GM18498 (cell line): ENCODE results near the gene AGFG1.
A peak's percentile ranks its signal among the peaks of the same experiment; 100 is the strongest.

ENCODE experiments used
- ATAC-seq: cut with Tn5 transposase; IDR thresholded peaks from one replicate; pipeline ENCODE4 v1.9.1; 2021; ENCODE audit warnings: mild to moderate bottlenecking, moderate library complexity; ENCODE audit not compliant: unreplicated experiment

The AGFG1 gene

GRCh38 chr2:227471924-227472264 lies at the start of gene AGFG1:
AGFG1 (plus strand) TSS chr2:227472156; CDS start chr2:227472422, 266 bp downstream.
- ATAC-seq = peak; percentile 90

GRCh38 chr2:227423656-227424499 lies 48.1 kb upstream of the AGFG1 start:
- no peak for ATAC-seq

GRCh38 chr2:227428731-227429285 lies 43.1 kb upstream of the AGFG1 start:
- ATAC-seq = no peak

- no peak for ATAC-seq
These were observed 41.3 kb upstream of the AGFG1 start for GRCh38 chr2:227430639-227431038.

- no peak for ATAC-seq
These were observed 38.8 kb upstream of the AGFG1 start for GRCh38 chr2:227433171-227433570.

- no peak for ATAC-seq
These were observed 35.4 kb upstream of the AGFG1 start for GRCh38 chr2:227436436-227437174.

- ATAC-seq = no peak
These were observed 32.7 kb upstream of the AGFG1 start for GRCh38 chr2:227439214-227439613.

- no peak for ATAC-seq
These were observed 29.3 kb upstream of the AGFG1 start for GRCh38 chr2:227442639-227443038.

- ATAC-seq = no peak
These were observed 27.9 kb upstream of the AGFG1 start for GRCh38 chr2:227443889-227444568.

- ATAC-seq = no peak
These were observed 24.4 kb upstream of the AGFG1 start for GRCh38 chr2:227447606-227448005.

- ATAC-seq = no peak
These were observed 21.6 kb upstream of the AGFG1 start for GRCh38 chr2:227450311-227450841.

GRCh38 chr2:227450926-227451654 lies 20.9 kb upstream of the AGFG1 start:
- no peak for ATAC-seq

GRCh38 chr2:227451655-227451992 lies 20.3 kb upstream of the AGFG1 start:
- ATAC-seq = no peak

GRCh38 chr2:227453810-227454209 lies 18.1 kb upstream of the AGFG1 start:
- no peak for ATAC-seq

GRCh38 chr2:227454323-227454860 lies 17.6 kb upstream of the AGFG1 start:
- no peak for ATAC-seq

- no peak for ATAC-seq
These were observed 16.8 kb upstream of the AGFG1 start for GRCh38 chr2:227455200-227455599.

- no peak for ATAC-seq
These were observed 15.9 kb upstream of the AGFG1 start for GRCh38 chr2:227456102-227456501.

GRCh38 chr2:227456772-227457171 lies 15.2 kb upstream of the AGFG1 start:
- ATAC-seq = no peak

- peak; percentile 34 for ATAC-seq
These were observed 11.9 kb upstream of the AGFG1 start for GRCh38 chr2:227460070-227460485.

GRCh38 chr2:227460833-227461232 lies 11.1 kb upstream of the AGFG1 start:
- ATAC-seq = no peak
